Posterior cingulate gyrus (tissue), 11 donors: ENCODE data around the gene TENT4B.

Source experiments
- DNase-seq, 10 donors: peaks; one replicate each; pipeline versions ENCODE4 v3.0.0 to v3.0.0-alpha.2; 2020 to 2021; ENCODE audit warnings: mixed read lengths in 3 of 10
- intact Hi-C: fragments of 100-400 bp; cut with DNase I; formaldehyde crosslinking; loops from one replicate; pipeline ENCODE4 v1.15.1; 2023

TENT4B gene

DNA sequence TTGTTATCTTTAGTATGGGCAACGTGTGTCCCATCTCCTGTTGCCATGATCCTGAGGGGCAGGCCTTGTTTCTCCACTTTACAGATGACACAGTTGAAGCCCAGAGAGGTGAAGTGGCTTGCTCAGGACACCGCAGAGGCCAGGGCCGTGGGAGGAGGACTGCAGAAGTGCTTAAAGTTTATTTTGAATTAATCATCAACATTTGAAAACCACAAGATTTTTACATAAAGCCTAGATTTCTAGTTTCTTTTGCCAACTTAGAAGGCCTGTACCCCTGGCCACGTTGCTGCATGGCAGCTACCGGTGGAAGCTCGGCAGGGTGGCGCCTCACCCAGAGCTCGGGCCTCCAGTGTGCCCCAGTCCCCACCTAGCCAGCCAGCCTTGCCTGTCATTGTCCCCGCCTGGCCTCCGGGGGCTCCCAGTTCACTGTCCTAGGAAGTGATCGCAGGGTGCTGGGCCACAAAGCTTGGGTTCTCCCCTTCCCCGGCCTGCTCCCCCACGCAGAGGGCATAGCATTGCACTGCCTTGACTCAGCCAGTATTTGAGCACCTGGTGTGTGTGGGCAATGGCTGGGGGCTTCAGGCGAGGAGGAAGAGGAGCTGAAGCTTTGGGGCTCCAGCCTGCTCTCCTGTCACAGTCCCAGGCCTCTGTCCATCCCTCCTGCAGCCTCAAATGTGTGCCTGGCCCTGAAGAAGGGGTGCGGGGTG is 98.4 kb downstream of the TENT4B start:
- peak in 1 of 10 donors; percentile 77 for DNase-seq

DNA sequence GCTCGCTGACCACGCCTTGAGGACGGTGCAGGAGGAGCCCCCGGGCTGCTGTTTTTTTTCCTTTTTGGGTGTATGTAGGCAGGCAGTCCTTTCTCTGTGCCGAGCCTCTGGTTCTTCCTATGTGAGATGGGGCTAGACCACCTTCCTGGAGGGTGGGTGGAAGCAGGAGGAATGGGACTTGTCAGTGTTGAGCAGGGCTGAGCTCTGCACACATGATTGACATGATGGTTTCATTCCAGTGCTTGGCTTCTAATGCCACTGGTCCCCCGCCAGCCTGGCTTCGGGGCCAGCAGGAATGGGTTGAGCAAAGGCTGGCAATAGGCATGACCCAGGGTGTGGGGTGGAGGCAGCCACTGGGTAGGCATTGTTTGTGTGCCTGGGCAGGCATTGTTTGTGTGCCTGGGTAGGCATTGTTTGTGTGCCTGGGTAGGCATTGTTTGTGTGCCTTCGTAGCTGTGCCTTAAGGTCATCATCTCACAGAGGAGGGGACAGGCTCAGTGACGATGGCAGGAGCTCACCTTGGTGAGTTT is 99.0 kb downstream of the TENT4B start:
- DNase-seq = peak in 5 of 10 donors; percentile 36 to 92 (median 81)

More for the DNA sequence above, 98.4 kb downstream of the TENT4B start:
- intact Hi-C loops = no loop called here

DNA sequence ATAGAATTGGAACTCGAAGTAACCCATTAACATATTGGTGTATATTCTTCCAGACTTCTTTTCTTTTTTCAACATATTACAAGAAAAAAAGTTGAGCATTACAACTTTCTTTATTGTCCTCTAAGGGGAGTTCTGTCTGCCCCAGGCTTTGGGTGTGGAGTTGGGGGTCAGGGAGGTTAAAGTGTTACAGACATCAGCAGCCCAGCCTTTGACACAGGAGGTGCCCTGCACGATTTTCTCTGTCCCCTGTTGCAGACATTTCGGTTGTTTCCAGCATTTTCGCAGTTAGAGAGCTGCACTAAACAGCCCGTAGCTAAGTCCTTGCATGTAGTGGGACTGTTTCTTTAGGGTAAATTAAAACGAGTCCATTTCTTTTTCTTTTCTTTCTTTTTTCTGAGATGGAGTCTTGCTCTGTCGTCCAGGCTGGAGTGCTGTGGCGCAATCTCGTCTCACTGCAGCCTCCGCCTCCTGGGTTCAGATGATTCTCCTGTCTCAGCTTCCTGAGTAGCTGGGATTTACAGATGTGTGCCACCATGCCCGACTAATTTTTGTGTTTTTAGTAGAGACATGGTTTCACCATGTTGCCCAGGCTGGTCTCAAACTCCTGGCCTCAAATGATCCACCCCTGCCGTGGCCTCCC is 99.9 kb downstream of the TENT4B start:
- DNase-seq = no peak
- intact Hi-C loops = no loop called here

More for the DNA sequence above, 99.0 kb downstream of the TENT4B start:
- intact Hi-C loops = no loop called here

DNA sequence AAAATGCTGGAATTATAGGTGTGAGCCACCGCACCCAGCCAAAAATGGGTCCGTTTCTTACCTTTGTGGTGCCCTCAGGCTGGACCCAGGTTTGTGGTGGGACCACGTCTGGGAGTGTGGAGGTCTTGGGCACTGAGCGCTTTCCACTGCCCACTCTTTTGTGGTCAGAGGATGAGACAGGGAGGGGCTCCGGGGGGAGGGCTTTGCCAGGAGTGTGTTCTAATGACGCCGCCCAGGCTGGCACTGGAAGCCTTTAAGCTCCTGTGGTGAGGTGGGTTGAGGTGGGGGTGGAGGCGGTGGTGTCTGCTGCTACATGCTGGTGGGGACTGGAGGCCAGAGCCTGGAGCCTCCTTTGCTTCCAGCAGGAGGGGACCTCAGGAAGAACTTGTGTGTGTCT is 100.4 kb downstream of the TENT4B start:
- DNase-seq = peak in 1 of 10 donors; percentile 74
- intact Hi-C loops = no loop called here

DNA sequence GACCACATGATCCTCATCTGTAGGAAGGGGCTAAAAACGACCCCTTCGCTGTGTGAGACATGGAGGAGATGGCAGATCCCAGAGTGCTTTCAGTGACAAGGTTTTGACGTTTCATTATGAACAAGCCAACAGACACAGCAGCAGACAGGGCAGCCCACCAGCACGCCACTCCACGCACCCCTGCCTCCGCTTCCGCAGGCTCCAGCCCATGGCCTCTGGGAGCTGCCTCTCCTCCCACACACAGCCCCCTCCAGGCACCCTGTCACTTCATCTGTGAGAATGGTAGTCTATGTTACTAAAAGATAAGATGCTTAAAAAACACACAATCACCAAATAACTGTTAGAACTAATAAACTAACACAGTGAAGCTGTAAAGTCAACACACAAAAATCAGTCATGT is 101.0 kb downstream of the TENT4B start:
- intact Hi-C loops = no loop called here
- peak in 1 of 10 donors; percentile 76 for DNase-seq

DNA sequence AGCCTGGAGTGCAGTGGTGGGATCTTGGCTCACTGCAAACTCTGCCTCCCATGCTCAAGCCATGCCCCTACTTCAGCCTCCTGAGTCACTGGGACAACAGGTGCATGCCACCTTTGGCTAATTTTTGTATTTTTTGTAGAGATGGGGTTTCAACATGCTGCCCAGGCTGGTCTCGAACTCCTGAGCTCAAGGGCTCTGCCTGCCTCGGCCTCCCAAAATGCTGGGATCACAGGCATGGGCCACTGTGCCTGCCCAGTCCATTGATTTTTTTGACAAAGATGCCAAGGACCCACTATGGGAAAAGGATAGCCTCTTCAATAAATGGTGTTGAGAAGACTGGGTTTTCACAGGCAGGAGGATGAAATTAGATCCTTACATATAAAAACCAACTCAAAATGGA is 102.4 kb downstream of the TENT4B start:
- peak in 1 of 10 donors; percentile 59 for DNase-seq
- intact Hi-C loops = no loop called here

DNA sequence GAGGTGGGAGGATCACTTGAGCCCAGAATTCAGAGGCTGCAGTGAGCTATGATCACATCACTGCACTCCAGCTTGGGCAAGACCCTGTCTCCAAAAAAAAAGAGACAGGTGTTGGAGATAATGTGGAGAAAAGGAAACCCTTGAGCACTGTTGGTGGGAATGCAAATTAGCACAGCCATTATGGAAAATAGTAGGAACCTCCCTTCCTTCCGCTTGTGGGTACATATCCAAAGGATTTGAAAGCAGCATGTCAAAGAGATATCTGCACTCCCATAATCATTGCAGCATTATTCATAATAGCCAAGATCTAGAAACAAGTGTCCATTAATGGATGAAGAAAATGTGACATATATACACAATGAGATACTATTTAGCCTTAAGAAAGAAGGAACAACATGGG is 103.5 kb downstream of the TENT4B start:
- DNase-seq = no peak
- intact Hi-C loops = no loop called here

DNA sequence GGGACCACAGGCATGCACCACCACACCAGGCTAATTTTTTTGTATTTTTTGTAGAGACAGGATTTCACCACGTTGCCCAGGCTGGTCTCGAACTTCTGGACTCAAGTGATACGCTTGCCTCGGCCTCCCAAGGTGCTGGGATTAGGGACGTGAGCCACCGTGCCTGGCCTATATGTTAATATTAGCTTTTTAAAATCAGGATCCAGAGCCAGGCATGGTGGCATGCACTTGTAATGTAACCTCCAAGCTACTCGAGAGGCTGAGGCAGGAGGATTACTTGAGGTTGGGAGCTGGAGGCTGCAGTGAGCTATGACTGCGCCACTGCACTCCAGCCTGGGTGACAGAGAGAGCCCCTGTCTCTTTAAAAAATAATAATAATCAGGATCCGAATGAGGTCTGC is 104.8 kb downstream of the TENT4B start:
- intact Hi-C loops = no loop called here

DNA sequence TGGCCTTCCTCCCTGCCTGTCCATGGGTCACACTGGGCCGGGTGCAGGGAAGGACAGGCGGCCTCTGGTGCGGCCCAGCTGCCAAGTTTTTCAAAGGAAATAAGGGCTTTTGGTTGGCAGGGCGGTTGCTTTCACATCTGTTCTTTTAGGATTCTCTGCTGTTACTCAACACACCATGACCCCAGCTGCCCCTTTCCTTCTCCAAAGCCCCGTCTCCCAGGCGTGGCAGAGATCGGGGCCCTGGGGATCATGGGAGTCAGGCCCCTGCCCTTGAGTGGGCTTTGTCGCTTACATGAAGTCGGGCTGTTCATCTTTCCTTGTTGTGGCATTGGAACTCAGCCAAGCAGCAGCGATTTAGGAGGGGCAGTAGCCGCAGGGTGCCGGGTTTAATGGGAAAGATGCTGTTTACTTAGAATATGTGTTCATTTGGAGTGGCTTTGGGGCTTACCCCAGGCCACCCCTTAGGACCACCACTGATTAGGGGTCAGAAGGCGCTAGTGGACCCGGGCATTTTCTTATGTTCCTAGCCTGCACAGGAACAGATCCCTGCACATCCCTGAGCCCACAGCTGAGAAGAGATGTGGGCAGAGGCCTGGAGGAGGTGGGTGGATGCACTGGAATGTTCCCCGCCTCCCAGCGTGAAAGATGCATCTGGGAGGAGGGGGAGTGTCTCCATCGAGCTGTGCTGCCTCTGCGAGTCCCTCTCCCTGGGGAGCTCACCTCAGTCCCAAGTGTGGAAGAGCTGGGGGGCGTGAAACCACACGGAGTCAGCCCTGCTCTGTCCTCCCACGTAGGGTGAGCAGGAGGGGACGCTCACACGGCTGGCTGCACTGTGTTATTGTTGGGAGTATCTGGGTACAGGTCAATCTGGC is 106.5 kb downstream of the TENT4B start:
- intact Hi-C loops = no loop called here
- DNase-seq = peak in 3 of 10 donors; percentile 47 to 77 (median 76)

More for the DNA sequence above, 104.8 kb downstream of the TENT4B start:
- DNase-seq = peak in 1 of 10 donors; percentile 60

DNA sequence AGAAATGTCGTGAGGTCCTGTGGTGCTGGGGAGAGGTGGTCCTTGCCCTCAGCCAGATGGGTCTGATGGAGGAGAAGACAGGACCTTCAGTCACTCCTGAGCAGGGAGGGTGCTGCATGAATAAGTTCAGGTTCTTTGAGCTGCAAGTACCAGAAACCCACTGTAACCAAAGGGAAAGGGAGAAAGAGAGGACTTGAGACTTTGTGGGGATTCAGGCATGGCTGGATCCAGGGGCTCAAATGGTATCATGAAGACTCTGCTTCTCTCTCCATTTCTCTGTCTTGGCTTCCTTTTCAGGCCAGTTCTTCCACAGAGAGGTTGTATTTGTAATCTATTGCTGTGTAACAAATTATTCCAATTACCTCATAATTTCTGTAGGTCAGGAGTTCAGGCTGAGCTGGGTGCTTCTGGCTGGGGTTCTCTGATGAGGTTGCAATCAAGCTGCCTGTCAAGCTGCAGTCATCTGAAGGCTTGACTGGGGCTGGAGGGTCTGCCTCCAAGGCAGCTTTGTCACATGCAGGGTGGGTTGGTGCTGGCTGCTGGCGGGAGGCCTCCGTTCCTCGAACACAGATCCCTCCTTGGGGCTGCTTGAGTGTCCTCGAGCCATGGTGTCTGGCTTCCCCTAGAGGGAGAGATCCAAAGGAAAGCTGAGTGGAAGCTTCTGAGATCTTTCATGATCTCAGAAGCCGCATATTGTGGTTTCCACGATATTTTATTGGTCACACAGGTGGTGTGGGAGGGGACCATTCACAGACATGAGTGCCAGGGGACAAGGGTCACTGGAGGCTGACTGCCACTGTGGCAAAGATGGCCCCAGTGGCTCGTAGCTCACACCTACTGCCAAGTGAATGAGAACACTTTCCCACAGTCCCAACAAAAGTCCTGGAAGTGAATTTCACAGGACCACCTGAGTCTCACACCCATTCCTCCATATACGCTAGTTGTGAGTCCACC is 107.4 kb downstream of the TENT4B start:
- intact Hi-C loops = no loop called here
- DNase-seq = peak in 3 of 10 donors; percentile 3 to 58 (median 41)

DNA sequence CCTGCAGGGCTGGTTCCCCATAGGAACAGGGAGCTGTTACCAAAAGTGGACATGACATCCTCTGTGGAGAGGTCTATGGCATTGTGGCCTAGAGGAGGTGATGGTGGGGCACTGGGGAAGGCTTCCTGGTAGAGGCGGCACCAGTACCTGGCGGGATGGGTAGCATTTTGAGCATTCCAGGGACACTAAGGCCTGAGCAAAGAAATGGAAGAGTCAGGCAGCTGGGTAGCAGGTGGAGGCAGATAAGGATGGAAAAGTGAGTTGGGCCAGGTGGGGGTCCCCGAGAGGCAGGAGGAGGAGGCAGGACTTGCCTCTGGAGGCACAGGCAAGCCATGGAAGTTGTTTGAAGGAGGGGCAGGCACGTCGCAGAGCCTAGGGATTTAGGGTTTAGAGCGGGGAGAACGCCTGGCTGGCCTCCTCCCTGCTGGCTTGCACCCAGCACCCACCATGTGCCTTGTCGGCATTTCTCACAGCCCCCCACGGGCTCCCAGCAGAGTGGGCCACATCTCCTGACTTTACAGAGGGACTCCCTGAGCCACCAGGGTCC is 108.1 kb downstream of the TENT4B start:
- DNase-seq = peak in 2 of 10 donors; percentile 20 to 68
- intact Hi-C loops = no loop called here

DNA sequence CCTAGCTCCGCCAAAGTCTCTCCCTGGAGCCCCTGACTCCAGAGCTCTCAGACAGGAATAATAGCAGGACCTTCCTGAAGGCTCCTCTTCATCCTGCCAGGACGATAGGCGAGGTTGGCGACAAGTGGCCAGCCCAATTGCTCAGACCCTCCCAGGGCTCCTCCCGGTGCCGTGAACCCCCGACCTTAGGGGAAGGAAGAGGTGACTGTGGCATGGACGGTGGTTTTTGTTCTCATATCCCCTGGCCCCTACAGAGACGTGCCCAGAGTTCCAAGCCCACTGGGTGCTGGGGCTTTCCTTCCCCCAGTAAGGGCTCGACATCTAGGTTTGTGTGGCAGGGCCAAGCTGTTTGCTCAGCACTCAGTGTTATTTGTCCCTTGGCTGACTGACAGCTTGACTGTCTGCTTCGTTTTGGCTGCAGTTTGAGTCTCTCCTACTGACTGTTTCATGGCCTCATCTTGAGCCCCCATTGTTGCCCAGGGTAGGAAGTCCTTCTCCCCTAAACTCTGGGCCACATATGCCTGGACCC is 108.7 kb downstream of the TENT4B start:
- DNase-seq = peak in 2 of 10 donors; percentile 3 to 38
- intact Hi-C loops = no loop called here

DNA sequence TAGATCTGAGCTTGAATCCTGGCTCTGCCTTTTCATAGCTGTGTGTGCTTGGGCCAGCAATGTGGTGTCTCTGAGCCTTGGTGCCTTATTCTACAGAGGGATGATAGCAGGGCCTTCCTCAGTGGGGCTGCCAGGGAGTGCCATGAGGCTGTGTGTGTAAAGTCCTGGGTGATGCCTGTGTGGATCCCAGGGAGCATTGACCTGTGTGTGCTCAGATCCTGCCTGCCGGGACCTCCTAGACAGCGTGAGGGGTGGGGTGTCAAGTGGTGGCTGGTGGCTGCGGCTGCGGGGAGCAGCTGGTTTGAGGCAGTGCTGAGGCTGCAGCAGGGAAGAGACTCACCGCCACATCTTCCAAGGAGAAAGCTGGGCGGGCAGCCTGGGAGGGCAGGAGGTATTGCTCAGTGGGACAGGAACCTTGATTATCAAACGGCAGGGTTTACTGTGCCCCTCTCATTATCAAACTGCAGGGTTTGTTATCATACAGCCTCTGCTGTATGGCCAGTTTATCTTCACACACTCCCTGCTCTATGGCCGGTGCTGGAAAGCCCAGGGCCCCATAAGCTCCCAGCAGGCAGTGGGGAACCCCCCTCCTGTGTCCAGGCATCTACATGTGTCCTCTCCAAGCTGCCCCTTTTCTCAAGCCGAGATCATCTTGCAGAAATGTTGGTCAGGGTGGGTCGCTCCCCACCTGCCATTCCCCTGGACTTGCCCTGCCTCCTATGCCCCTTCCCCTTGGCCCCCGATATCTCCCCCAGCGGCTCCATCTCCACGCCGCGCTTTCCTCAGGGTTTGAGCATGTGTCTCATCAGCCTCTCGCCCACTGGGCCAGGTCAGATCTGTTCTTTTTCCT is 110.2 kb downstream of the TENT4B start:
- intact Hi-C loops = no loop called here
- peak in 3 of 10 donors; percentile 43 to 75 (median 62) for DNase-seq

DNA sequence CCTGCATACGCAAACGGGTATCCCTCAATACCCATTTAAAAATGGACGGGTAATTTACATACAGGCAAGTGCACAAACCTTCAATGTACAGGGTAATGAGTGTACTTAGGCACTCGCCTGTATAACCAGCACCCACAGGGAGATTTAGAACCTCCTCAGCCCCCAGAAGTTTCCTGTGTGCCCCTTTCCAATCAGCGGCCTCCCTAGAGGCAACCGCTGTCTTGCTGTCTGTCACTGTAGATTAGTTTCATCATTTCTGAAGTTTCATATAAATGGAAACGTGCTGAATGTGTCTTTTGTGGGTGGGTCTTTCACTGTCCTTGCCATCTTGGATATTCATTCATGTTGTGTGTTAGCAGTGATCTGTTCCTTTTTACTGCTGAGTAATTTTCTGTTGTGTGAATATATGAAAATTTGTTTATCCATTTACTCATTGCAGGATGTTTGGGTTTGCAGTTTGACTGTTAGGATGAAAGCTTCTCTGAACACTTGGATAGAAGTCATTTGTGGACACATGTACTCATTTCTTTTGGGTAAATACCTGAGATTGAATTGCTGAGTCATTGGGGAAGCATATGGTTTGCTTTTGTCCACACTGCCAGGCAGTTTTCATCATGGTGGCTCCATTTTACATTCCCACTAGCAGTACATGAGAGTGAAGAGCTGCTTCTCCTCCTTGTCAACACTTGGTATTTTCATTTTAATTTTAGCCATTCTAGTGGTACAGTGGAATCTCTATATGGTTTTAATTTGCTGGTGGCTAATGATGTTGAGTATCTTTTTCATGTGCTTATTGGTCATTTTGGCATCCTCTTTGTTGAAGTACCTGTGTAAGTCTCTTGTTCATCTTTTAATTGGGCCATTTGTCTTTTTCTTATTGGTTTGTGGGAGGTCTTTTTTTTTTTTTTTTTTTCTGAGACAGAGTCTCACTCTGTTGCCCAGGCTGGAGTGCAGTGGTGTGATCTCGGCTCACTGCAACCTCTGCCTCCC is 111.1 kb downstream of the TENT4B start:
- intact Hi-C loops = no loop called here
- DNase-seq = peak in 1 of 10 donors; percentile 8

DNA sequence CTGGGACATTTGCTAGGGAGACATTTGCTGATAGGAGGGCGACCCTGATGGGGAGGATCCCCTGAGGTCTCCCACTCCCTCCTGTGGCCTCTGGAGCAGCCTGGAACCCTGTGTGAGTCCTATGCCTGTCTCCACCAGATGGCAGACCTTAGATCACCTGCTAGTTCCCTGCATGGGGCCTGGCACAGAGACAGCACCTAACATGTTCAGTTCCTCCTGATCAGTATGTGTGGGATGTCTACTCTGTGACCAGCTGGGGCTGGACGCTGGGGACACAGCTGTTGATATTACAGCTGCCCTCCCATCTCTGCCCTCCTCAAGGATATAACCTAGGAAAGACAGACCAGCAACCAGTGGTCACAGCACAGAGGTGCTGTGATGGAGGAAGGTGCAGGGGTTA is 112.2 kb downstream of the TENT4B start:
- intact Hi-C loops = no loop called here
- peak in 2 of 10 donors; percentile 23 to 42 for DNase-seq

DNA sequence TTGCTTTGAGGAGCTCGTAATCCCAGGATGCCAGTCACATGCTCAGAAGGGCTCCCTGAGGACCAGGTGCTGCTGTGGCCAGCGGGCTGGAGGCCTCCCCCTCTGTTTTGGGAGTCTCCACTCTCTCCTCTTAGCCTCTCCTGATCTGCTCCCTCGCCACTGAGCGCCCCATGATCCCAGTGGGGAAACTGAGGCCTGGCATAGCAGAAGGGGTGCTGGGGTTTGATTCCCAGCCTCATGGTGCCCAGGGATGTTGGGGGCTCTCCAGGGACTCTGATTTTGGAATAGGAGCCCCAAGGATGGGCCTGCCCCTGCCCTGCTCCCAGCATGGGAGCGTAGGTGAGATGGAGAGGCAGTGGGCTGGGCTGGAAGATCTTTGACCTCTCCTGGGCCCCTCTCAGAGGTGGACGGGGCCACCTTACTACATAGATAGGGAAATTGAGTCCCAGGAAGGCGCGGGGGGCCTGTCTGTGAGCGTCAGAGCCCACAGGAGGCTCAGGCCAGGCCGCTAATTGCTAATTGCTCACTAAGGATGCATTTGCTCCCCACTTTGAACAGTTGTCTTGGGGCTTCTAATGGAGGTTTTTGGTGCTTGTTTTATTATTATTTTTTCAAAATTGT is 112.7 kb downstream of the TENT4B start:
- peak in 3 of 10 donors; percentile 59 to 65 (median 62) for DNase-seq
- intact Hi-C loops = no loop called here
